Measurements from ENCODE around the gene RIC3.
"Not testable (repeated sequence)": the region's sequence is repeated elsewhere in the genome, so short reads cannot be mapped to it uniquely, and the experiment has no call there.

Gene RIC3

DNA sequence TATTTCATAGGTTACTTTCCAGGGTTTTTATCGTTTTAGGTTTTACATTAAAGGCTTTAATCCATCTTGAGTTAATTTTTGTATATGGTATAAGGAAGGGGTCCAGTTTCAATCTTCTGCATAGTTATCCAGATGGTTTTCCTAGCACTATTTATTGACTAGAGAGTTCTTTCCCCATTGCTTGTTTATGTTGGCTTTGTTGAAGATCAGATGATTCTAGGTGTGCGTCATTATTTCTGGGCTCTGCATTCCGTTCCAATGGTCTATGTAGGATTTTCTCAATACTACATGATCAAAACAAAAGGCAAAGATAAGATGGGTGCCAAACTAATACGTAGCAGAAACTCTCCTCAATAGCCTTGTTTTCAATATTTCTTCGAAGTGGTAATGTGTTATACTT lies 14.3 kb upstream of the RIC3 start:
- H3K4me3 ChIP-seq (ENCODE audit: low read depth, low read length), result no peak overlapping the region
- DNase-seq, result no peak
- TF ChIP-seq CTCF (IDR thresholded peaks at IDR 0.05; ENCODE audit: low read depth, low read length, missing control alignments), result no peak
- H3K36me3 ChIP-seq (replicated peaks), result no peaks in the 10 kb centered on the region
- in situ Hi-C loops (cut with HindIII; ENCODE audit: low pct_ligation_motif_present, low sequenced_read_pairs), result no loop called here
- H3K27ac ChIP-seq, result no peak overlapping the region
- no peaks in the 10 kb centered on the region for H3K27me3 ChIP-seq (replicated peaks)

- TF ChIP-seq CTCF (IDR thresholded peaks at IDR 0.05; ENCODE audit: low read depth, low read length, missing control alignments), result no peak
- DNase-seq, result no peak
- no peaks in the 10 kb centered on the region for H3K36me3 ChIP-seq (replicated peaks)
- in situ Hi-C loops (cut with HindIII; ENCODE audit: low pct_ligation_motif_present, low sequenced_read_pairs), result no loop called here
- no peak overlapping the region for H3K4me3 ChIP-seq (ENCODE audit: low read depth, low read length)
- no peaks in the 10 kb centered on the region for H3K27me3 ChIP-seq (replicated peaks)
- H3K27ac ChIP-seq, result no peak overlapping the region
Observed at GRCh38 chr11:8180469-8180868, 11.6 kb upstream of the RIC3 start.

- no peaks in the 10 kb centered on the region for H3K36me3 ChIP-seq (replicated peaks)
- H3K27ac ChIP-seq, result no peak overlapping the region
- no peak for TF ChIP-seq CTCF (IDR thresholded peaks at IDR 0.05; ENCODE audit: low read depth, low read length, missing control alignments)
- no peaks in the 10 kb centered on the region for H3K27me3 ChIP-seq (replicated peaks)
- in situ Hi-C loops (cut with HindIII; ENCODE audit: low pct_ligation_motif_present, low sequenced_read_pairs), result no loop called here
- no peak overlapping the region for H3K4me3 ChIP-seq (ENCODE audit: low read depth, low read length)
- no peak for DNase-seq
Observed at GRCh38 chr11:8178297-8178696, 9.5 kb upstream of the RIC3 start.

- no peaks in the 10 kb centered on the region for H3K27me3 ChIP-seq (replicated peaks)
- in situ Hi-C loops (cut with HindIII; ENCODE audit: low pct_ligation_motif_present, low sequenced_read_pairs), result no loop called here
- no peak for TF ChIP-seq CTCF (IDR thresholded peaks at IDR 0.05; ENCODE audit: low read depth, low read length, missing control alignments)
- no peak overlapping the region for H3K4me3 ChIP-seq (ENCODE audit: low read depth, low read length)
- no peak overlapping the region for H3K27ac ChIP-seq
- H3K36me3 ChIP-seq (replicated peaks), result no peaks in the 10 kb centered on the region
- DNase-seq, result no peak
Observed at GRCh38 chr11:8177136-8177535, 8.3 kb upstream of the RIC3 start.

DNA sequence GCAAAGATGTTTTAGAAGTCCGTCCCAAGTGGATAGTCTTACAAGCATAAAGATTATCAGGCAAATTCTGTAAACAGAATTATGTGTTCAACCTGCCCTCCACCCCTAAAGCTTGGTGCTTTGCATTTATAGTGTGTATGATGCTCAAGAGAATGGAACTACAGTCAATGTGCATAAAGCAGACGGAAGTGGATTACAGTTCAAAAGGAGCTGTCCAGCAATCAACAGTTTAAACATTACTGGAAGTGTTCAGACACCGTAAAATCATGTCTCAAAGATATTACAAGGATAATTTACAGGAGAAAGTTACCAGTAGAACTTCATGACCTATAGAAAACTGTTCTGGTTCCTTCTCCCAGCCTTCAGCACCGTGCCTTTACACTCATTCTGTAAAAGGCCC lies 1.0 kb downstream of the RIC3 start:
- peak; percentile 5 for DNase-seq
- TF ChIP-seq CTCF (IDR thresholded peaks at IDR 0.05; ENCODE audit: low read depth, low read length, missing control alignments), result no peak
- peaks cover 27% of the 10 kb centered on the region for H3K27me3 ChIP-seq (replicated peaks)
- no peaks in the 10 kb centered on the region for H3K36me3 ChIP-seq (replicated peaks)
- no peak overlapping the region for H3K4me3 ChIP-seq (ENCODE audit: low read depth, low read length)
- in situ Hi-C loops (cut with HindIII; ENCODE audit: low pct_ligation_motif_present, low sequenced_read_pairs), result no loop called here
- H3K27ac ChIP-seq, result no peak overlapping the region

DNA sequence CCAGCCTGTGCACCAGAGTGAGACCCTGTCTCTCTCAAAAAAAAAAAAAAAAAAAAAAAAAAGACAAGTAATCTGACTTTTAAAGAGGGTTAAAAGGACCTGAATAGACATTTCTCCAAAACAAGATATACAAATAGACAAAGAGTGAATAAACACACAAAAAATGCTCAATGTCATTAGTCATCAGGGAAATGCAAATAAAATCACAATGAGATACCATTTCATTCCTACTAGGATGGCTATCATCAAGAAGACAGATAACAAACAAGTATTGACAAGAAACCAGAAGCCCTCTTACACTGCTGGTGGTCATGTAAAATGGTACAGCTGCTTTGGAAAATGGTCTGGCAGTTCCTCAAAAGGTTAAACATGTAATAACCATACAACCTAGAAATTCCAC lies 4.1 kb downstream of the RIC3 start:
- in situ Hi-C loops (cut with HindIII; ENCODE audit: low pct_ligation_motif_present, low sequenced_read_pairs), result no loop called here
- peaks cover 22% of the 10 kb centered on the region for H3K27me3 ChIP-seq (replicated peaks)
- no peak for DNase-seq
- no peak for TF ChIP-seq CTCF (IDR thresholded peaks at IDR 0.05; ENCODE audit: low read depth, low read length, missing control alignments)
- no peaks in the 10 kb centered on the region for H3K36me3 ChIP-seq (replicated peaks)
- H3K4me3 ChIP-seq (ENCODE audit: low read depth, low read length), result no peak overlapping the region
- no peak overlapping the region for H3K27ac ChIP-seq

- H3K36me3 ChIP-seq (replicated peaks); in situ Hi-C loops (cut with HindIII; ENCODE audit: low pct_ligation_motif_present, low sequenced_read_pairs); H3K27me3 ChIP-seq (replicated peaks); DNase-seq; H3K4me3 ChIP-seq (ENCODE audit: low read depth, low read length); H3K27ac ChIP-seq: not testable (repeated sequence)
Observed at GRCh38 chr11:8161627-8162304, 7.1 kb downstream of the RIC3 start.
